Adrenal gland (tissue), 12 donors: ENCODE data around the gene MRPL53. TPM values are rescaled to one million over a fixed set of nuclear protein-coding genes. Genes with fewer than 3 reads are reported as not detected.
A peak's percentile ranks its signal among the peaks of the same experiment; 100 is the strongest.
"Not testable (repeated sequence)": the region's sequence is repeated elsewhere in the genome, so short reads cannot be mapped to it uniquely, and the experiment has no call there.

Experiments used
- DNase-seq, 7 donors: peaks; one replicate each; pipeline ENCODE4 v3.0.0-alpha.2; 2019 to 2020
- H3K27ac ChIP-seq, 5 donors: fragments of 200-600 bp; sonication (generic) in 4 of 5; 1 replicate in 3 of 5; 2 replicates in 2 of 5; pipeline versions ENCODE4 v1.5.1 to v1.8.0; 2016 to 2020; ENCODE audit warnings: mild to moderate bottlenecking in 1 of 5
- H3K27me3 ChIP-seq: fragments of 200-600 bp; 2 replicates; pipeline ENCODE4 v1.8.0; 2021
- H3K36me3 ChIP-seq, 2 donors: fragments of 200-600 bp; replicated peaks in 1 of 2; 1 replicate in 1 of 2; 2 replicates in 1 of 2; pipeline versions ENCODE4 v1.5.1 to v1.8.0; 2018 to 2022
- H3K4me1 ChIP-seq, 2 donors: fragments of 200-600 bp; replicated peaks in 1 of 2; 1 replicate in 1 of 2; 2 replicates in 1 of 2; pipeline versions ENCODE4 v1.5.1 to v1.8.0; 2018 to 2021
- H3K4me3 ChIP-seq, 4 donors: fragments of 200-600 bp; sonication (generic) in 3 of 4; one replicate each; pipeline ENCODE4 v1.5.1; 2016 to 2018
- H3K9me3 ChIP-seq, 3 donors: fragments of 200-600 bp; sonication (generic) in 1 of 3; replicated peaks in 1 of 3; 1 replicate in 2 of 3; 2 replicates in 1 of 3; pipeline versions ENCODE4 v1.5.1 to v1.8.0; 2016 to 2021
- CTCF ChIP-seq, 6 experiments: fragments of 450-650 bp in 4 of 6; fragments of 200-600 bp in 2 of 6; sonication (generic) in 1 of 6; IDR thresholded peaks; 1 replicate in 5 of 6; 2 replicates in 1 of 6; pipeline versions ENCODE4 v1.5.1 to v1.8.0; 2016 to 2021; ENCODE audit warnings: antibody characterized with exemption in 6 of 6, mild to moderate bottlenecking in 2 of 6, moderate library complexity in 1 of 6
- POLR2A ChIP-seq, 2 donors: fragments of 450-650 bp; IDR thresholded peaks; one replicate each; pipeline ENCODE4 v1.6.1; 2017; ENCODE audit warnings: antibody characterized with exemption in 2 of 2, mild to moderate bottlenecking in 2 of 2, moderate library complexity in 1 of 2
- WGBS, 4 donors: extraction: QIAGEN DNeasy Blood & Tissue Kit in 2 of 4; methylation state at CpG; one replicate each; pipeline versions ENCODE4 v1.1.5 to v1.1.7; 2013 to 2017; 5-methylcytosine and 5-hydroxymethylcytosine counted together
- intact Hi-C, 2 donors: fragments of 100-400 bp; cut with DNase I; formaldehyde crosslinking; loops; one replicate each; pipeline versions ENCODE4 v1.14.1 to v1.15.0; 2022 to 2023
- polyA plus RNA-seq, 3 donors: library from polyadenylated mRNA; stranded (reverse); fragments of 200-250 nt in 2 of 3; fragments of 350-450 nt in 1 of 3; fragmentation: Illumina TruSeq in 1 of 3; extraction: RNeasy Lipid Tissue Mini Kit (QIAGEN cat#74804) in 1 of 3; gene quantifications; one replicate each; pipeline ENCODE4 v1.2.3, GENCODE V29; 2013 to 2014
- total RNA-seq, 9 donors: library from RNA; depleted of rRNA in 4 of 9; stranded (reverse); fragments of >200 nt in 4 of 9; fragments of 120-200 nt in 1 of 9; fragmentation: NEBNext Ultra II Directional in 1 of 9; extraction: Animal tissue kit (Norgen Biotek cat#: 25700) in 1 of 9; gene quantifications; one replicate each; pipeline versions ENCODE4 v1.1.0 to v1.2.4, GENCODE V29; 2013 to 2023
- donor health status: healthy with polysubstance abuse.
- donor health status: Bipolar disorder and iron deficiency.
- donor health status: DM: yes; HTN: yes; CAD: no.
- donor health status: DM: no; HTN: no; CAD: no.
- donor health status: DM: no; HTN: no; CAD: no.
- donor health status: DM: yes; HTN: yes; CAD: no.

MRPL53 gene
- total and polyA plus RNA-seq, 12 donors = 26.4 to 191 (median 135) TPM

GRCh38 chr2:74489906-74490305 is 17.4 kb upstream of the MRPL53 start:
- 82 to 96% (median 94%) methylated on average over 2 to 9 of the region's 9 CpGs for WGBS, 4 donors
- H3K27me3 ChIP-seq = no peaks in the 10 kb centered on the region
- no peak for DNase-seq
- intact Hi-C loops = loop anchor here in 1 of 2 donors (5.0 kb wide), 1 partner anchor 37 kb away; the partner anchor contains the start of genes AUP1, DQX1 and HTRA2
- no peak for TF ChIP-seq POLR2A (IDR thresholded peaks at IDR 0.05)
- TF ChIP-seq CTCF (IDR thresholded peaks at IDR 0.05) = no peak
- no peak overlapping the region for H3K4me3 ChIP-seq
- no peak overlapping the region for H3K27ac ChIP-seq
- H3K9me3 ChIP-seq = no peaks in the 10 kb centered on the region
- H3K36me3 ChIP-seq = peaks cover 0 to 60% of the 10 kb centered on the region in 2 donors
- H3K4me1 ChIP-seq = no peaks in the 10 kb centered on the region

- intact Hi-C loops = loop anchor here in 1 of 2 donors (5.0 kb wide), 1 partner anchor 38 kb away; the partner anchor contains the start of genes AUP1, DQX1 and HTRA2
- no peak for DNase-seq
- peaks cover 0 to 5% of the 10 kb centered on the region in 2 donors for H3K4me1 ChIP-seq
- no peak overlapping the region for H3K4me3 ChIP-seq
- no peaks in the 10 kb centered on the region for H3K27me3 ChIP-seq
- no peak overlapping the region for H3K27ac ChIP-seq
- H3K9me3 ChIP-seq = no peaks in the 10 kb centered on the region
- TF ChIP-seq POLR2A (IDR thresholded peaks at IDR 0.05) (no peak), CTCF (IDR thresholded peaks at IDR 0.05) (no peak)
- WGBS, 4 donors = 84 to 92% (median 88%) methylated on average over 6 to 9 of the region's 9 CpGs
- H3K36me3 ChIP-seq = peaks cover 0 to 58% of the 10 kb centered on the region in 2 donors
These were observed 16.4 kb upstream of the MRPL53 start for GRCh38 chr2:74488643-74489481.

- intact Hi-C loops = loop anchor here in 1 of 2 donors (5.0 kb wide), 1 partner anchor 41 kb away; the partner anchor contains the start of genes AUP1, DQX1 and HTRA2
- H3K27me3 ChIP-seq = no peaks in the 10 kb centered on the region
- no peak for DNase-seq
- TF ChIP-seq POLR2A (IDR thresholded peaks at IDR 0.05) = no peak
- no peak for TF ChIP-seq CTCF (IDR thresholded peaks at IDR 0.05)
- no peak overlapping the region for H3K4me3 ChIP-seq
- peaks cover 13 to 20% of the 10 kb centered on the region in 2 donors for H3K4me1 ChIP-seq
- no peaks in the 10 kb centered on the region for H3K9me3 ChIP-seq
- 81 to 95% (median 91%) methylated on average over 2 of the region's 2 CpGs for WGBS, 4 donors
- H3K27ac ChIP-seq = no peak overlapping the region
- H3K36me3 ChIP-seq = peaks cover 0 to 31% of the 10 kb centered on the region in 2 donors
These were observed 13.7 kb upstream of the MRPL53 start for GRCh38 chr2:74486141-74486540.

- DNase-seq, H3K27me3 ChIP-seq, H3K27ac ChIP-seq, H3K9me3 ChIP-seq: not testable (repeated sequence)
- intact Hi-C loops = loop anchor here (5.0 kb wide), 1 partner anchor 104 kb away; no protein-coding TSS in a partner anchor
- peaks cover 0 to 31% of the 10 kb centered on the region in 2 donors for H3K36me3 ChIP-seq
- H3K4me3 ChIP-seq = peak overlapping the region in 3 of 4 donors; percentile 72 to 94 (median 84)
- 65 to 74% (median 70%) methylated on average over 19 of the region's 19 CpGs for WGBS, 4 donors
- peaks cover 13 to 25% of the 10 kb centered on the region in 2 donors for H3K4me1 ChIP-seq
These were observed 11.2 kb upstream of the MRPL53 start for GRCh38 chr2:74483675-74484164.
